ENCODE data around the gene HELZ.
A peak's percentile ranks its signal among the peaks of the same experiment; 100 is the strongest.
"Not testable (repeated sequence)": the region's sequence is repeated elsewhere in the genome, so short reads cannot be mapped to it uniquely, and the experiment has no call there.

The HELZ gene

GRCh38 chr17:67050066-67050465, 194.9 kb downstream of the HELZ start:
- no peak for DNase-seq (ENCODE audit: low spot score)

GRCh38 chr17:67049025-67049739, 195.8 kb downstream of the HELZ start:
- no peak for DNase-seq (ENCODE audit: low spot score)

GRCh38 chr17:67047382-67047781, 197.6 kb downstream of the HELZ start:
- no peak for DNase-seq (ENCODE audit: low spot score)

- DNase-seq (ENCODE audit: low spot score): peak; percentile 49
Observed at GRCh38 chr17:67046398-67046797, 198.6 kb downstream of the HELZ start.

- DNase-seq (ENCODE audit: low spot score): no peak
Observed at GRCh38 chr17:67044940-67045339, 200.1 kb downstream of the HELZ start.

- no peak for DNase-seq (ENCODE audit: low spot score)
Observed at GRCh38 chr17:67044016-67044772, 200.8 kb downstream of the HELZ start, which contains the start of gene CACNG1. Gene CACNG1, plus strand, starts transcription at chr17:67044554. Its CDS starts 107 bp downstream, at chr17:67044661.

GRCh38 chr17:67043283-67043682, 201.7 kb downstream of the HELZ start:
- no peak for DNase-seq (ENCODE audit: low spot score)

- no peak for DNase-seq (ENCODE audit: low spot score)
Observed at GRCh38 chr17:67041941-67042899, 202.8 kb downstream of the HELZ start.

- DNase-seq (ENCODE audit: low spot score): no peak
Observed at GRCh38 chr17:67041531-67041930, 203.5 kb downstream of the HELZ start.

- DNase-seq (ENCODE audit: low spot score): not testable (repeated sequence)
Observed at GRCh38 chr17:67041119-67041518, 203.9 kb downstream of the HELZ start.

GRCh38 chr17:67040652-67041051, 204.3 kb downstream of the HELZ start:
- no peak for DNase-seq (ENCODE audit: low spot score)

- no peak for DNase-seq (ENCODE audit: low spot score)
Observed at GRCh38 chr17:67038861-67039365, 206.1 kb downstream of the HELZ start.

GRCh38 chr17:67035131-67036083, 209.6 kb downstream of the HELZ start:
- no peak for DNase-seq (ENCODE audit: low spot score)

- DNase-seq (ENCODE audit: low spot score): no peak
Observed at GRCh38 chr17:67033613-67034012, 211.4 kb downstream of the HELZ start.

GRCh38 chr17:67032985-67033384, 212.0 kb downstream of the HELZ start:
- no peak for DNase-seq (ENCODE audit: low spot score)

- DNase-seq (ENCODE audit: low spot score): no peak
Observed at GRCh38 chr17:67032382-67032781, 212.6 kb downstream of the HELZ start.

- DNase-seq (ENCODE audit: low spot score): no peak
Observed at GRCh38 chr17:67030641-67031040, 214.4 kb downstream of the HELZ start.

- DNase-seq (ENCODE audit: low spot score): peak; percentile 14
Observed at GRCh38 chr17:67027031-67027628, 217.9 kb downstream of the HELZ start.

GRCh38 chr17:67026341-67026740, 218.7 kb downstream of the HELZ start:
- no peak for DNase-seq (ENCODE audit: low spot score)

- DNase-seq (ENCODE audit: low spot score): peak; percentile 67
Observed at GRCh38 chr17:67025216-67025792, 219.7 kb downstream of the HELZ start.

All from LoVo (cell line).